HCT116 (cell line): ENCODE data around the gene LHFPL6. TPM values are rescaled to one million over a fixed set of nuclear protein-coding genes. Genes with fewer than 3 reads are reported as not detected.

Experiments
- ATAC-seq: fragments of 200-7000 bp; cut with Tn5 transposase; 2 replicates; pipeline ENCODE4 v1.9.1; 2020; ENCODE audit warnings: mild to moderate bottlenecking, moderate library complexity
- BruUV-seq: library from RNA; stranded (reverse); fragments of 400-500 nt; replicated peaks from 2 replicates; lab custom pipeline; 2021; lab: Mats Ljungman, UMichigan
- CTCF ChIA-PET: fragments of 300-600 bp; sonication (Branson Sonifier 250); formaldehyde crosslinking; loops from one replicate; lab custom pipeline; 2021; ENCODE audit warnings: antibody characterized with exemption; lab: Charles Lee
- POLR2A ChIA-PET: fragments of 300-600, 350-600 bp; sonication (Branson Sonifier 250); formaldehyde crosslinking; loops from one replicate; lab custom pipeline; 2021; ENCODE audit warnings: antibody characterized with exemption; lab: Charles Lee
- RAD21 ChIA-PET, 2 experiments: fragments of 300-600 bp; sonication (Branson Sonifier 250); formaldehyde crosslinking; loops; one replicate each; lab custom pipeline; 2023; ENCODE audit warnings: low total read pairs in 2 of 2; ENCODE audit not compliant: uncharacterized antibody in 2 of 2, unreplicated experiment in 2 of 2, low non-redundant PET in 1 of 2; lab: Charles Lee
- DNase-seq: peaks from one replicate; pipeline ENCODE4 v3.0.0-alpha.2; 2010; ENCODE audit warnings: low read depth, low spot score
- H2AFZ ChIP-seq: fragments of 200-600 bp; shearing (Covaris generic), sonication (generic); 2 replicates; pipeline ENCODE4 v1.6.1; 2017; ENCODE audit warnings: low read depth, mixed run types, mixed read lengths, antibody characterized with exemption, low read length; ENCODE audit not compliant: poor library complexity, severe bottlenecking
- H3K27ac ChIP-seq: 2 replicates; pipeline ENCODE4 v1.5.1; 2012; ENCODE audit warnings: low read depth, low read length
- H3K27me3 ChIP-seq: fragments of 200-600 bp; sonication (generic); 2 replicates; pipeline ENCODE4 v1.6.1; 2016; ENCODE audit warnings: mixed run types, low read length, mixed read lengths; ENCODE audit not compliant: insufficient read depth
- H3K36me3 ChIP-seq, 2 experiments: fragments of 200-500 bp in 1 of 2; fragments of 200-600 bp in 1 of 2; sonication (Bioruptor generic) in 1 of 2; sonication (generic) in 1 of 2; 2 replicates each; pipeline versions ENCODE4 v1.5.1 to v1.6.1; 2014 to 2016; ENCODE audit warnings: low read length in 2 of 2, inconsistent platforms in 1 of 2, mixed read lengths in 1 of 2, mixed run types in 1 of 2; ENCODE audit not compliant: insufficient read depth in 2 of 2, control insufficient read depth in 1 of 2
- H3K4me1 ChIP-seq, 2 experiments: fragments of 200-600 bp in 1 of 2; sonication (generic) in 1 of 2; 2 replicates each; pipeline versions ENCODE4 v1.5.1 to v1.6.1; 2012 to 2017; ENCODE audit warnings: low read length in 2 of 2, inconsistent platforms in 1 of 2, mild to moderate bottlenecking in 1 of 2, mixed read lengths in 1 of 2, mixed run types in 1 of 2, moderate library complexity in 1 of 2; ENCODE audit not compliant: insufficient read depth in 2 of 2, control insufficient read depth in 1 of 2
- H3K4me2 ChIP-seq: fragments of 200-600 bp; sonication (generic); 2 replicates; pipeline ENCODE4 v1.6.1; 2017; ENCODE audit warnings: mixed run types, low read length, mixed read lengths
- H3K4me3 ChIP-seq, 2 experiments: fragments of 200-600 bp in 1 of 2; sonication (generic) in 1 of 2; replicated peaks in 1 of 2; 2 replicates each; pipeline ENCODE4 v1.5.1; 2011 to 2016; ENCODE audit warnings: low read length in 2 of 2, control low read depth in 1 of 2, low read depth in 1 of 2, mild to moderate bottlenecking in 1 of 2, mixed read lengths in 1 of 2, mixed run types in 1 of 2
- H3K79me2 ChIP-seq: fragments of 200-600 bp; sonication (generic); 2 replicates; pipeline ENCODE4 v1.6.1; 2017; ENCODE audit warnings: mild to moderate bottlenecking, mixed run types, low read length, moderate library complexity, mixed read lengths; ENCODE audit not compliant: insufficient read depth
- H3K9ac ChIP-seq: fragments of 200-600 bp; sonication (generic); 2 replicates; pipeline ENCODE4 v1.6.1; 2016; ENCODE audit warnings: low read length, mixed read lengths
- H3K9me2 ChIP-seq: fragments of 200-600 bp; sonication (generic), shearing (Covaris generic); 2 replicates; pipeline ENCODE4 v1.6.1; 2017; ENCODE audit warnings: mixed run types, mild to moderate bottlenecking, moderate library complexity; ENCODE audit not compliant: insufficient read depth
- H3K9me3 ChIP-seq, 2 experiments: fragments of 200-500 bp in 1 of 2; fragments of 200-600 bp in 1 of 2; sonication (Bioruptor generic) in 1 of 2; sonication (generic) in 1 of 2; 2 replicates each; pipeline ENCODE4 v1.6.1; 2014 to 2017; ENCODE audit warnings: low read length in 2 of 2, mixed read lengths in 2 of 2, inconsistent platforms in 1 of 2, low read depth in 1 of 2, mild to moderate bottlenecking in 1 of 2, mixed run types in 1 of 2, moderate library complexity in 1 of 2; ENCODE audit not compliant: control insufficient read depth in 1 of 2, insufficient read depth in 1 of 2
- H4K20me1 ChIP-seq: fragments of 200-600 bp; sonication (generic), shearing (Covaris generic); 2 replicates; pipeline ENCODE4 v1.6.1; 2017; ENCODE audit warnings: mixed run types, mild to moderate bottlenecking, moderate library complexity; ENCODE audit not compliant: insufficient read depth
- CBX3 ChIP-seq: IDR thresholded peaks from 2 replicates; pipeline ENCODE4 v1.6.1; 2012; ENCODE audit warnings: low read depth
- EGR1 ChIP-seq: IDR thresholded peaks from 2 replicates; pipeline ENCODE4 v1.6.1; 2012; ENCODE audit warnings: low read depth
- ELF1 ChIP-seq: IDR thresholded peaks from 2 replicates; pipeline ENCODE4 v1.6.1; 2012; ENCODE audit warnings: low read depth, borderline replicate concordance
- FOSL1 ChIP-seq: IDR thresholded peaks from 2 replicates; pipeline ENCODE4 v1.6.1; 2012; ENCODE audit warnings: low read depth
- JUND ChIP-seq: IDR thresholded peaks from 2 replicates; pipeline ENCODE4 v1.6.1; 2012
- POLR2A ChIP-seq: IDR thresholded peaks from 2 replicates; pipeline ENCODE4 v1.7.0; 2011; ENCODE audit warnings: borderline replicate concordance; ENCODE audit not compliant: insufficient read depth, insufficient read length; ENCODE audit errors: extremely low read depth
- POLR2AphosphoS5 ChIP-seq: IDR thresholded peaks from 2 replicates; pipeline ENCODE4 v1.6.1; 2011; ENCODE audit warnings: mild to moderate bottlenecking, low read depth, low read length, moderate library complexity
- RAD21 ChIP-seq: IDR thresholded peaks from 2 replicates; pipeline ENCODE4 v1.6.1; 2012; ENCODE audit warnings: low read depth, mild to moderate bottlenecking
- SP1 ChIP-seq: IDR thresholded peaks from 2 replicates; pipeline ENCODE4 v1.6.1; 2012; ENCODE audit warnings: low read depth
- SRF ChIP-seq: IDR thresholded peaks from 2 replicates; pipeline ENCODE4 v1.6.1; 2012; ENCODE audit warnings: low read depth
- ZFX ChIP-seq: fragments of 450-650 bp; IDR thresholded peaks from 2 replicates; pipeline ENCODE4 v1.6.1; 2017
- intact Hi-C: fragments of 100-400 bp; cut with micrococcal nuclease; formaldehyde crosslinking; loops from 2 replicates; pipeline ENCODE4 v1.10.0; 2022
- total RNA-seq: library from RNA; stranded (reverse); gene quantifications from one replicate; pipeline ENCODE4 v1.2.1, GENCODE V29; 2021; ENCODE audit not compliant: unreplicated experiment
- TF ChIP-seq, protein P1 (sequence below): IDR thresholded peaks from 2 replicates; pipeline ENCODE4 v1.6.1; 2012
- TF ChIP-seq, protein P2 (sequence below), 3 experiments: fragments of 200-600 bp in 1 of 3; sonication (generic) in 1 of 3; IDR thresholded peaks in 2 of 3; conservative IDR thresholded peaks in 1 of 3; 2 replicates each; pipeline ENCODE4 v1.5.1; 2012 to 2017; ENCODE audit warnings: low read depth in 2 of 3, low read length in 2 of 3, antibody characterized with exemption in 1 of 3, borderline replicate concordance in 1 of 3, control low read depth in 1 of 3, mild to moderate bottlenecking in 1 of 3, mixed read lengths in 1 of 3, mixed run types in 1 of 3, moderate library complexity in 1 of 3; ENCODE audit not compliant: insufficient read depth in 1 of 3

The LHFPL6 gene
- total RNA-seq, 1 experiment from 2014 or later: 0.22 TPM

DNA sequence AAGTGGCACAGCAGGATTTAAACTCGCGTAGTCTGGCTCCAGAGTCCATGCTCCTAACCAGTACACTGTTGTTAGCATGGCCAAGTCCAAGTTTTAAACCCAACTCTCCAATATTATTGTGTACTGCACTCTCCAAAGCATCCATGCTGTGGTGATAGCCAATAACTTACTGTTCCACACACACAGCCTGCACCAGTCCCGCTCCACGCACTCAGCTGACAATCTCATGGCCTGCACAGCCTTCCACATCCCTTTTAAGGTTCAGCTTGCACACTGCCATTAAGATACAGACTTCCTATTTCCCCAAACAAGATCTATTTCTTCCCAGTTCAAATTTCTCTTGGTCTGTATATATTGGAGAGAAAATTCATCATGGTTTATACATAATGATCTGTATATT lies 80.7 kb downstream of the LHFPL6 start:
- Histone ChIP-seq H3K36me3 (no peaks in the 10 kb centered on the region), H3K79me2 (no peaks in the 10 kb centered on the region), H3K9ac (no peak overlapping the region), H4K20me1 (no peaks in the 10 kb centered on the region), H2AFZ (no peak overlapping the region), H3K4me3 (no peak overlapping the region), H3K4me1 (peaks cover 0 to 2% of the 10 kb centered on the region in 2 experiments; a peak in 1 of 4 replicates), H3K27me3 (no peaks in the 10 kb centered on the region), H3K9me2 (no peaks in the 10 kb centered on the region), H3K9me3 (no peaks in the 10 kb centered on the region), H3K27ac (no peak overlapping the region), H3K4me2 (no peak overlapping the region)
- ChIA-PET CTCF (no interaction called here), RAD21 (no interaction called here), POLR2A (no interaction called here)
- no peak for ATAC-seq
- BruUV-seq: no TSS peak
- intact Hi-C loops: no loop called here
- TF ChIP-seq SP1 (no peak), EGR1 (no peak), RAD21 (no peak), FOSL1 (no peak), ELF1 (no peak), POLR2A (no peak), CBX3 (no peak), ZFX (no peak), JUND (no peak), SRF (no peak), POLR2AphosphoS5 (no peak)
- TF ChIP-seq, protein P1, sequence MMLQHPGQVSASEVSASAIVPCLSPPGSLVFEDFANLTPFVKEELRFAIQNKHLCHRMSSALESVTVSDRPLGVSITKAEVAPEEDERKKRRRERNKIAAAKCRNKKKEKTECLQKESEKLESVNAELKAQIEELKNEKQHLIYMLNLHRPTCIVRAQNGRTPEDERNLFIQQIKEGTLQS: no peak
- TF ChIP-seq, protein P2, sequence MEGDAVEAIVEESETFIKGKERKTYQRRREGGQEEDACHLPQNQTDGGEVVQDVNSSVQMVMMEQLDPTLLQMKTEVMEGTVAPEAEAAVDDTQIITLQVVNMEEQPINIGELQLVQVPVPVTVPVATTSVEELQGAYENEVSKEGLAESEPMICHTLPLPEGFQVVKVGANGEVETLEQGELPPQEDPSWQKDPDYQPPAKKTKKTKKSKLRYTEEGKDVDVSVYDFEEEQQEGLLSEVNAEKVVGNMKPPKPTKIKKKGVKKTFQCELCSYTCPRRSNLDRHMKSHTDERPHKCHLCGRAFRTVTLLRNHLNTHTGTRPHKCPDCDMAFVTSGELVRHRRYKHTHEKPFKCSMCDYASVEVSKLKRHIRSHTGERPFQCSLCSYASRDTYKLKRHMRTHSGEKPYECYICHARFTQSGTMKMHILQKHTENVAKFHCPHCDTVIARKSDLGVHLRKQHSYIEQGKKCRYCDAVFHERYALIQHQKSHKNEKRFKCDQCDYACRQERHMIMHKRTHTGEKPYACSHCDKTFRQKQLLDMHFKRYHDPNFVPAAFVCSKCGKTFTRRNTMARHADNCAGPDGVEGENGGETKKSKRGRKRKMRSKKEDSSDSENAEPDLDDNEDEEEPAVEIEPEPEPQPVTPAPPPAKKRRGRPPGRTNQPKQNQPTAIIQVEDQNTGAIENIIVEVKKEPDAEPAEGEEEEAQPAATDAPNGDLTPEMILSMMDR (IDR thresholded peaks at IDR 0.05 in 2 of 3, conservative IDR thresholded peaks at IDR 0.05 in 1 of 3; ENCODE audit: borderline replicate concordance in 1 of 3, insufficient read depth in 1 of 3, low read depth in 2 of 3, low read length in 2 of 3): no peak
- DNase-seq: no peak
